ENCODE measurements around the gene ROR2. TPM values are rescaled to one million over a fixed set of nuclear protein-coding genes. Genes with fewer than 3 reads are reported as not detected.

Gene ROR2
- total RNA-seq, 1 experiment from 2014 or later = 2.7 TPM

DNA sequence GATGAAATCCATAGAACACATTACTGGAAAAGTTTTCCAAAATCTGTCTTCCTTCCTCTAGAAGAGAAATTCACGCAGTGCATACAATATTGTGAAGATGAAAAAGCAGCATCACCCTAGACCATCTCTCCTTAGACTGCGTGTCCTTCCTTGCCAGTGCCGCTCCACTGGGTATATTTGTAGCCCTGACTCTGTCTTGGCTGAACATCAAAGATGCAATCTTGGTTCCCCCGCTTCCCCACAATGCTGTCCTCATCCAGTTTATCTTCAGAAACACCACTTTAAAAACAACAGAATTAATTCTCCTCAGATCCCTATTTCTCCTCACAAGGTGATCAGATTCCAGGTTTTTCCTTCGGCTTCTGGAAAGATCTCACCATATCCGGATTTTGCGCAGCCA, 53.9 kb downstream of the ROR2 start:
- no peaks in the 10 kb centered on the region; a peak in 1 of 5 replicates for H3K9me3 Mint-ChIP-seq
- H3K4me3 Mint-ChIP-seq = no peak overlapping the region
- Histone ChIP-seq H4K5ac (ENCODE audit: insufficient read length, low read depth, low read length) (no peak overlapping the region), H2BK5ac (ENCODE audit: insufficient read length, low read length) (no peak overlapping the region), H3K4ac (ENCODE audit: low read depth, low read length) (no peak overlapping the region), H2BK120ac (ENCODE audit: low read depth, low read length, poor library complexity, severe bottlenecking) (no peak overlapping the region), H4K20me1 (ENCODE audit: control insufficient read depth, insufficient read depth, insufficient read length) (no peaks in the 10 kb centered on the region), H3K27me3 (ENCODE audit: insufficient read depth, low read length) (no peaks in the 10 kb centered on the region), H2AFZ (ENCODE audit: low read length) (no peak overlapping the region), H3K27ac (ENCODE audit: insufficient read length, low read depth, low read length) (no peak overlapping the region), H3K4me2 (ENCODE audit: insufficient read depth, insufficient read length, low read length) (no peak overlapping the region), H2BK15ac (ENCODE audit: low read depth, low read length) (no peak overlapping the region), H4K8ac (replicated peaks; ENCODE audit: insufficient read length, low read depth, low read length) (no peak overlapping the region), H2BK12ac (ENCODE audit: insufficient read length, low read depth, low read length) (no peak overlapping the region), H3K9ac (ENCODE audit: extremely low read depth, insufficient read length, low read length) (no peak overlapping the region), H3K4me1 (ENCODE audit: insufficient read depth, low read length) (peaks cover 10% of the 10 kb centered on the region), H3K23me2 (ENCODE audit: insufficient read length, low read depth, low read length, poor library complexity, severe bottlenecking) (no peaks in the 10 kb centered on the region), H2BK20ac (ENCODE audit: low read depth, low read length, poor library complexity, severe bottlenecking) (no peak overlapping the region), H3K79me1 (ENCODE audit: insufficient read depth, low read depth, low read length, poor library complexity, severe bottlenecking) (no peaks in the 10 kb centered on the region), H3K9me3 (ENCODE audit: control insufficient read depth, low read depth, low read length) (no peaks in the 10 kb centered on the region), H3K23ac (ENCODE audit: insufficient read length, low read depth, low read length) (no peak overlapping the region), H3K14ac (ENCODE audit: insufficient read depth, low read length) (no peak overlapping the region), H3K18ac (ENCODE audit: insufficient read length, low read depth, low read length) (no peak overlapping the region), H2AK5ac (ENCODE audit: insufficient read length, low read length) (no peak overlapping the region), H3K56ac (ENCODE audit: insufficient read length, low read depth, low read length) (no peak overlapping the region), H4K91ac (ENCODE audit: insufficient read length, low read depth, low read length) (no peak overlapping the region), H3T11ph (ENCODE audit: low read length) (no peak overlapping the region), H3K79me2 (ENCODE audit: insufficient read depth, low read length) (no peaks in the 10 kb centered on the region; the same call in 1 of the 2 replicates)
- H3K27ac Mint-ChIP-seq = no peak overlapping the region
- H3K36me3 Mint-ChIP-seq (ENCODE audit: insufficient read depth in 1 of 3, low read depth in 3 of 3) = no peaks in the 10 kb centered on the region; a peak in 1 of 7 replicates
- TF ChIP-seq, protein P1, sequence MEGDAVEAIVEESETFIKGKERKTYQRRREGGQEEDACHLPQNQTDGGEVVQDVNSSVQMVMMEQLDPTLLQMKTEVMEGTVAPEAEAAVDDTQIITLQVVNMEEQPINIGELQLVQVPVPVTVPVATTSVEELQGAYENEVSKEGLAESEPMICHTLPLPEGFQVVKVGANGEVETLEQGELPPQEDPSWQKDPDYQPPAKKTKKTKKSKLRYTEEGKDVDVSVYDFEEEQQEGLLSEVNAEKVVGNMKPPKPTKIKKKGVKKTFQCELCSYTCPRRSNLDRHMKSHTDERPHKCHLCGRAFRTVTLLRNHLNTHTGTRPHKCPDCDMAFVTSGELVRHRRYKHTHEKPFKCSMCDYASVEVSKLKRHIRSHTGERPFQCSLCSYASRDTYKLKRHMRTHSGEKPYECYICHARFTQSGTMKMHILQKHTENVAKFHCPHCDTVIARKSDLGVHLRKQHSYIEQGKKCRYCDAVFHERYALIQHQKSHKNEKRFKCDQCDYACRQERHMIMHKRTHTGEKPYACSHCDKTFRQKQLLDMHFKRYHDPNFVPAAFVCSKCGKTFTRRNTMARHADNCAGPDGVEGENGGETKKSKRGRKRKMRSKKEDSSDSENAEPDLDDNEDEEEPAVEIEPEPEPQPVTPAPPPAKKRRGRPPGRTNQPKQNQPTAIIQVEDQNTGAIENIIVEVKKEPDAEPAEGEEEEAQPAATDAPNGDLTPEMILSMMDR (conservative IDR thresholded peaks at IDR 0.05) = no peak
- no CpG with 5 or more reads among the region's 7 CpGs for WGBS (ENCODE audit: extremely low coverage, insufficient read length, low lambda C conversion rate)
- H3K27me3 Mint-ChIP-seq (ENCODE audit: low read depth) = peaks cover 64% of the 10 kb centered on the region
- H3K4me1 Mint-ChIP-seq = peaks cover 25 to 27% of the 10 kb centered on the region in 2 experiments
- no peak for DNase-seq
